ENCODE data around the gene CYTH4. TPM values are rescaled to one million over a fixed set of nuclear protein-coding genes. Genes with fewer than 3 reads are reported as not detected.

Gene CYTH4
- total and polyA plus RNA-seq, 2 of the 8 experiments (the other 6 are each of a cell fraction or from before 2014, with no cell fraction given) = 0.09 TPM; not detected in 1

- no peak overlapping the region for H4K5ac ChIP-seq (ENCODE audit: insufficient read length, low read depth, low read length)
- H3K4me3 ChIP-seq (ENCODE audit: extremely low read depth in 1 of 4, insufficient read depth in 2 of 4, low read depth in 3 of 4, low read length in 4 of 4) = no peak overlapping the region
- H3K14ac ChIP-seq (ENCODE audit: insufficient read length) = no peak overlapping the region
- no peaks in the 10 kb centered on the region; the same call in 1 of the 2 replicates for H3K79me1 ChIP-seq (ENCODE audit: low read depth, low read length)
- peaks cover 0 to 24% (median 13%) of the 10 kb centered on the region in 4 experiments; a peak in 5 of 7 replicates for H3K27me3 ChIP-seq (replicated peaks in 1 of 4; ENCODE audit: control insufficient read depth in 3 of 4, extremely low read depth in 1 of 4, insufficient read depth in 3 of 4, low read length in 3 of 4)
- H2BK5ac ChIP-seq (ENCODE audit: low read depth, low read length) = no peak overlapping the region
- H2BK12ac ChIP-seq (ENCODE audit: low read depth, low read length) = 0 out of 2 replicates have a peak overlapping the region, but pooled peaks have one; percentile 60
- H3K56ac ChIP-seq (replicated peaks; ENCODE audit: insufficient read length, low read depth, low read length) = no peak overlapping the region
- no peaks in the 10 kb centered on the region for H4K20me1 ChIP-seq (replicated peaks in 1 of 2; ENCODE audit: control insufficient read depth in 1 of 2, insufficient read depth in 2 of 2, low read length in 2 of 2)
- no peak overlapping the region; a peak in 1 of 4 replicates for H3K4me2 ChIP-seq (ENCODE audit: insufficient read depth in 1 of 2, low read depth in 2 of 2, low read length in 2 of 2)
- WGBS, 2 experiments (ENCODE audit: extremely low coverage in 1 of 2, insufficient coverage in 1 of 2, insufficient read length in 1 of 2, insufficient replicate concordance in 2 of 2, low coverage in 1 of 2, low lambda C conversion rate in 2 of 2, missing lambda C conversion rate in 1 of 2) = 80% methylated on average over 6 of the region's 8 CpGs; no CpG with 5 or more reads in 1 of the 2 experiments
- peaks cover 0 to 23% (median 14%) of the 10 kb centered on the region in 4 experiments; a peak in 5 of 7 replicates for H3K4me1 ChIP-seq (replicated peaks in 1 of 4; ENCODE audit: control insufficient read depth in 3 of 4, insufficient read depth in 4 of 4, low read length in 3 of 4)
- H2BK15ac ChIP-seq (ENCODE audit: low read length) = peak overlapping the region; percentile 29; the same call in 1 of the 2 replicates
- no peak overlapping the region for H2AFZ ChIP-seq (ENCODE audit: low read length)
- H3K9ac ChIP-seq (replicated peaks in 1 of 4; ENCODE audit: extremely low read depth in 1 of 4, low read depth in 3 of 4, low read length in 3 of 4) = no peak overlapping the region
- no peak for DNase-seq (ENCODE audit: low read depth in 1 of 2, low spot score in 2 of 2)
- no peak overlapping the region for H3K23ac ChIP-seq (ENCODE audit: insufficient read length)
- peak overlapping the region; percentile 60 for H3K18ac ChIP-seq (ENCODE audit: extremely low read depth, low read length)
- no peak overlapping the region for H3K4ac ChIP-seq (replicated peaks; ENCODE audit: insufficient read length, low read depth, low read length)
- no peak overlapping the region for H4K8ac ChIP-seq (ENCODE audit: extremely low read depth, insufficient read depth, low read length)
- no peaks in the 10 kb centered on the region for H3K9me3 ChIP-seq (ENCODE audit: insufficient read depth in 2 of 2, low read depth in 1 of 2, low read length in 1 of 2)
- no peaks in the 10 kb centered on the region for H3K36me3 ChIP-seq (ENCODE audit: control insufficient read depth in 2 of 4, insufficient read depth in 4 of 4, low read length in 3 of 4)
- H2BK120ac ChIP-seq (replicated peaks; ENCODE audit: low read depth, low read length) = no peak overlapping the region
- CTCF ChIA-PET (ENCODE audit: partially characterized antibody) = interaction anchor here (0.5 to 1.6 kb wide), 11 partner anchors 10 to 319 kb away, joined by 3 to 10 read pairs (median 3); no protein-coding TSS in a partner anchor
- H3K23me2 ChIP-seq (ENCODE audit: low read depth, low read length) = peaks cover 9% of the 10 kb centered on the region; the same call in 1 of the 2 replicates
- no peaks in the 10 kb centered on the region for H3K79me2 ChIP-seq (ENCODE audit: control insufficient read depth in 1 of 2, insufficient read depth in 2 of 2, low read length in 2 of 2)
- no peak overlapping the region for H3K27ac ChIP-seq (ENCODE audit: low read depth, low read length)
- H2BK20ac ChIP-seq (ENCODE audit: low read length) = 0 out of 2 replicates have a peak overlapping the region, but pooled peaks have one; percentile 48
- FAIRE-seq = no peak
- no peak overlapping the region for H2AK5ac ChIP-seq (ENCODE audit: low read depth, low read length)
- POLR2A ChIA-PET (ENCODE audit: partially characterized antibody) = interaction anchor here (0.6 kb wide), 1 partner anchor 95 kb away, joined by 3 read pairs; no protein-coding TSS in a partner anchor
- H4K91ac ChIP-seq (replicated peaks; ENCODE audit: insufficient read length, low read length) = no peak overlapping the region
- TF ChIP-seq CHD2 (IDR thresholded peaks at IDR 0.05; ENCODE audit: low read length) (no peak), JUN (IDR thresholded peaks at IDR 0.05; ENCODE audit: low read depth, low read length) (no peak), ZNF274 (IDR thresholded peaks at IDR 0.05; ENCODE audit: borderline replicate concordance, extremely low read depth, low read length) (no peak)
These were observed 54.3 kb downstream of the CYTH4 start for GRCh38 chr22:37336579-37336978.

All from H1 (cell line).